Fibroblast of the conjunctiva (primary cell): ENCODE results near the gene ESPL1.

Experiments used
- DNase-seq: peaks from one replicate; pipeline ENCODE4 v3.0.0-alpha.2; 2010; ENCODE audit warnings: low read depth

ESPL1 gene

DNA sequence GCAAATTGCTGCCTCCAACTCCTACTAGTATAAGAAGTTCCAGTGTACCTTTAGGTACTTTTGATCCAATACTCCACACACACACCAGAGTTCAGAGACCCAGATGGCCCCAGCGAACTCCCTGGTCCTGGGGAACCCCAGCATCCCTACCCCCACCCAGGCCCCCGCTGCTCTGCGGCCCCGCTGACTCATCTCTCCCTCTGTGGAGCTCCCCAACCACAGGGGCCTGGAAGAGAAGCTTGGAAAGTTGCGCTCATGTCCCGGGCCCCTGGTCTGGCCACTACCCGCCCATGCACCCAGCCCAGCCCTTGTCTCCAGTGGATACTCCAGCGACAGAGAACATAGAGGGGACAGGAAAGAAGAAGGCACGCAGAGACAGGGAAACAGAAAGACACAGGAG, 72.3 kb downstream of the ESPL1 start:
- DNase-seq, result no peak
